Measurements from ENCODE around the gene COLQ. TPM values are rescaled to one million over a fixed set of nuclear protein-coding genes. Genes with fewer than 3 reads are reported as not detected.

Gene COLQ
- total RNA-seq, 1 donor from 2014 or later: 2.1 TPM

DNA sequence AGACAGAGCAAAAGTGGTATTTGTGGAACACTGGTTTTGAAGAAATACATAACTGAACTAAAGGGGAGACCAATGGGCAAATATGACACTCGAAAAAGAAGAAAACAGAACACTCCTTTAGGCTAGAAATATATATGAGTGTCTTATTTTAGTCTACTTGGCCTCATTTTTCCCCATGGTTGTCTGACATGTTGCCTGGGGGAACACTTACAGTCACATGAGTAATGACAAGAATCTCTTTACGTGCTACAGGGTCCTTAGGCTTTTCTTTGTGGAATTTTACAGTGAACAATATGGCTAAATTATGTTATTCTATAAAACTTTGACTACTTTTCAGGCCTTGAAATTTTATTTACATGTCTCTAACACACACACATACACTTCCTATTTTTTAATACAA is 111.7 kb downstream of the COLQ start:
- Mint-ChIP-seq H3K27ac (ENCODE audit: unreplicated experiment) (no peak overlapping the region), H3K4me3 (ENCODE audit: unreplicated experiment) (no peak overlapping the region), H3K9me3 (ENCODE audit: unreplicated experiment) (no peaks in the 10 kb centered on the region), H3K27me3 (ENCODE audit: unreplicated experiment) (no peaks in the 10 kb centered on the region), H3K4me1 (ENCODE audit: unreplicated experiment) (no peaks in the 10 kb centered on the region), H3K36me3 (ENCODE audit: low read depth, unreplicated experiment) (peaks cover 15% of the 10 kb centered on the region)
- TF ChIP-seq, protein P1, sequence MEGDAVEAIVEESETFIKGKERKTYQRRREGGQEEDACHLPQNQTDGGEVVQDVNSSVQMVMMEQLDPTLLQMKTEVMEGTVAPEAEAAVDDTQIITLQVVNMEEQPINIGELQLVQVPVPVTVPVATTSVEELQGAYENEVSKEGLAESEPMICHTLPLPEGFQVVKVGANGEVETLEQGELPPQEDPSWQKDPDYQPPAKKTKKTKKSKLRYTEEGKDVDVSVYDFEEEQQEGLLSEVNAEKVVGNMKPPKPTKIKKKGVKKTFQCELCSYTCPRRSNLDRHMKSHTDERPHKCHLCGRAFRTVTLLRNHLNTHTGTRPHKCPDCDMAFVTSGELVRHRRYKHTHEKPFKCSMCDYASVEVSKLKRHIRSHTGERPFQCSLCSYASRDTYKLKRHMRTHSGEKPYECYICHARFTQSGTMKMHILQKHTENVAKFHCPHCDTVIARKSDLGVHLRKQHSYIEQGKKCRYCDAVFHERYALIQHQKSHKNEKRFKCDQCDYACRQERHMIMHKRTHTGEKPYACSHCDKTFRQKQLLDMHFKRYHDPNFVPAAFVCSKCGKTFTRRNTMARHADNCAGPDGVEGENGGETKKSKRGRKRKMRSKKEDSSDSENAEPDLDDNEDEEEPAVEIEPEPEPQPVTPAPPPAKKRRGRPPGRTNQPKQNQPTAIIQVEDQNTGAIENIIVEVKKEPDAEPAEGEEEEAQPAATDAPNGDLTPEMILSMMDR (IDR thresholded peaks at IDR 0.05; ENCODE audit: unreplicated experiment): no peak
- no peak for DNase-seq (ENCODE audit: low spot score)

DNA sequence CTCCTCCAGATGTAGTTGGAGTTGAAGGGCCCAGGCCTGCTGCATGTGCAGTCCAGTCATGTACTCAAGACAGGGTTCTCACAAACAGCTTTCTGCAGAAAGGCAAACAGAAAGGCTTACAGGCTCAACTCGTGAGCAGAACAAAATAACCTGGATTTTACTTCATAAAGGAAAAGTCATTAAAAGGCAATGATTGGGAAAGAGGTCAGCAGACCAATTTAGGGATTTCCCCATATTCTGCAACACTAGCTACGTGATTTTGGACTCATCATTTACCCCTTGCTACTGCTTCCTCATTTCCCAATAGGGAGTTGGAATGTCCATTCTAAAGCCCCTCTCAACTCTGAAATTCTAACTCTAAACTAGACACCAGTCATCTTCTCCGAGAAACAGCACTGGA is 112.3 kb downstream of the COLQ start:
- H3K4me3 Mint-ChIP-seq (ENCODE audit: unreplicated experiment): no peak overlapping the region
- TF ChIP-seq, protein P1 (IDR thresholded peaks at IDR 0.05; ENCODE audit: unreplicated experiment): no peak
- peaks cover 11% of the 10 kb centered on the region for H3K36me3 Mint-ChIP-seq (ENCODE audit: low read depth, unreplicated experiment)
- H3K9me3 Mint-ChIP-seq (ENCODE audit: unreplicated experiment): no peaks in the 10 kb centered on the region
- H3K4me1 Mint-ChIP-seq (ENCODE audit: unreplicated experiment): no peaks in the 10 kb centered on the region
- no peak for DNase-seq (ENCODE audit: low spot score)
- no peak overlapping the region for H3K27ac Mint-ChIP-seq (ENCODE audit: unreplicated experiment)
- H3K27me3 Mint-ChIP-seq (ENCODE audit: unreplicated experiment): no peaks in the 10 kb centered on the region

DNA sequence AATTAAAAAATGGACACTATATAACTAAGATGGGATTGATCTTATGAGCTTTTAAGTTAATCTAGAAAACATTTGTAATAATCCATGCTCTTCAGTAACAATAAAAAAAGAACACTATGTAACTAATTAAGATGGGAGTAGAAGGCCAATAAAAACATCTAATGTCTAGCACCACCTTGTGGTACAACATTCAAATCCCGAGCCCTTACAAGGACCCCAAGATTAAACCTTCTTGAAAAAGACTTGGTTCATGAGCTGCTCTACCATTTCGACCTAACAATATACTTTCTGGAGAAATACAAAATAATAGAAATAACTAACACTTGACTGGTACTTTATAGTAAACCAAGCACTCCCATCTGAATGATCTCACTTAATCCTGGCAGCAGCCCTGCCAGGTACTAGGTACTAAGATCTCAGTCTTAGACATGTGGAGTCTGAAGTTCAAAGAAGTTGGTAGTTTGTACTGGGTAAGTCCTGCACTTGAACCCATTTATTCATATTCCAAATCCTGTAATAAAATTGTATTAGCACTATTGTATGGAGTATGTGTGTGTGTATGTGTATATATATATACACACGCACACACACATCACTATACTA is 116.0 kb downstream of the COLQ start:
- Mint-ChIP-seq H3K27me3 (ENCODE audit: unreplicated experiment) (peaks cover 4% of the 10 kb centered on the region), H3K4me3 (ENCODE audit: unreplicated experiment) (no peak overlapping the region), H3K4me1 (ENCODE audit: unreplicated experiment) (no peaks in the 10 kb centered on the region), H3K9me3 (ENCODE audit: unreplicated experiment) (no peaks in the 10 kb centered on the region), H3K36me3 (ENCODE audit: low read depth, unreplicated experiment) (no peaks in the 10 kb centered on the region), H3K27ac (ENCODE audit: unreplicated experiment) (no peak overlapping the region)
- peak; percentile 21 for DNase-seq (ENCODE audit: low spot score)
- TF ChIP-seq, protein P1 (IDR thresholded peaks at IDR 0.05; ENCODE audit: unreplicated experiment): peak; percentile 44

DNA sequence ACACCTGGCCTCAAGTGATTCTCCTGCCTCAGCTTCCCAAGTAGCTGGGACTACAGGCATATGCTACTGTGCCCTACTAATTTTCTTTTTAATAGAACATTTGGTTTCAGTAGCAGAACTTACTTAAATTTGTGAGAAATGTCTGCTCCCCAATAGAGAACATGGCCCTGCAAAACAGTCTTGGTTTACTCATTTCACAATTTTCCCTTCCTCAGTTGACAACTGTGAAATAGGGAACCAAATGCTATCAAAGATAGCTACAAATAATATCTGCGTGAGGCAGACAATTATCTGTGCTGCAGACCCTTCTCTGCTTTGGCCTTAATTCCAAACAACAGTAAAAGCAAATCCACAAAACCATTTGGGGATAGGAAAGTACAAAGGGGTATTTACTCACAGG is 116.7 kb downstream of the COLQ start:
- Mint-ChIP-seq H3K4me1 (ENCODE audit: unreplicated experiment) (no peaks in the 10 kb centered on the region), H3K27me3 (ENCODE audit: unreplicated experiment) (peaks cover 4% of the 10 kb centered on the region), H3K36me3 (ENCODE audit: low read depth, unreplicated experiment) (no peaks in the 10 kb centered on the region), H3K9me3 (ENCODE audit: unreplicated experiment) (no peaks in the 10 kb centered on the region), H3K4me3 (ENCODE audit: unreplicated experiment) (no peak overlapping the region), H3K27ac (ENCODE audit: unreplicated experiment) (no peak overlapping the region)
- DNase-seq (ENCODE audit: low spot score): no peak
- TF ChIP-seq, protein P1 (IDR thresholded peaks at IDR 0.05; ENCODE audit: unreplicated experiment): no peak

DNA sequence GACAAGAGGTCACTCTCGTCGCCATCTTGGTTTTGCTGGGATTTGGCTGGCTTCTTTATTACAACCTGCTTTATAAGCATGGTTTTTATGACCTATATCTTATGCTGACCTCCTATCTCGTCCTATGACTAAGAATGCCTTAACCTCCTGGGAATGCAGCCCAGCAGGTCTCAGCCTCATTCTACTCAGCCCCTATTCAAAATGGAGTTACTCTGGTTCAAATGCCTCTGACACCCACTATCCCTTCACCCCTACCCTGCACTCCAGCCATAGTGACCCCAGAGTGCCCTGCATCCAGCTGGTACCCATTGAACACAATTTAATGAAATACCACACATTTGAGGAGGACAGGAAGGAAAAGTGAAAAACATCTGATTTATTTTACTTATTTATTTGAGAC is 117.5 kb downstream of the COLQ start:
- Mint-ChIP-seq H3K4me3 (ENCODE audit: unreplicated experiment) (no peak overlapping the region), H3K9me3 (ENCODE audit: unreplicated experiment) (no peaks in the 10 kb centered on the region), H3K27ac (ENCODE audit: unreplicated experiment) (no peak overlapping the region), H3K36me3 (ENCODE audit: low read depth, unreplicated experiment) (no peaks in the 10 kb centered on the region), H3K27me3 (ENCODE audit: unreplicated experiment) (peaks cover 4% of the 10 kb centered on the region), H3K4me1 (ENCODE audit: unreplicated experiment) (no peaks in the 10 kb centered on the region)
- no peak for DNase-seq (ENCODE audit: low spot score)
- TF ChIP-seq, protein P1 (IDR thresholded peaks at IDR 0.05; ENCODE audit: unreplicated experiment): no peak

Data from endothelial cell (in vitro differentiated cells).